DND-41 (cell line): ENCODE results near the gene ANKRD31.

Experiments
- CTCF ChIP-seq: IDR thresholded peaks from 2 replicates; pipeline ENCODE4 v1.5.1; 2012; ENCODE audit warnings: borderline replicate concordance, low read length, moderate library complexity, mild to moderate bottlenecking; ENCODE audit not compliant: poor library complexity, severe bottlenecking; ENCODE audit errors: extremely low read depth
- EZH2 ChIP-seq: IDR thresholded peaks from 3 replicates; pipeline ENCODE4 v1.6.1; 2012; ENCODE audit warnings: borderline replicate concordance, low read depth, mild to moderate bottlenecking, moderate library complexity, low read length, inconsistent platforms; ENCODE audit not compliant: severe bottlenecking

DNA sequence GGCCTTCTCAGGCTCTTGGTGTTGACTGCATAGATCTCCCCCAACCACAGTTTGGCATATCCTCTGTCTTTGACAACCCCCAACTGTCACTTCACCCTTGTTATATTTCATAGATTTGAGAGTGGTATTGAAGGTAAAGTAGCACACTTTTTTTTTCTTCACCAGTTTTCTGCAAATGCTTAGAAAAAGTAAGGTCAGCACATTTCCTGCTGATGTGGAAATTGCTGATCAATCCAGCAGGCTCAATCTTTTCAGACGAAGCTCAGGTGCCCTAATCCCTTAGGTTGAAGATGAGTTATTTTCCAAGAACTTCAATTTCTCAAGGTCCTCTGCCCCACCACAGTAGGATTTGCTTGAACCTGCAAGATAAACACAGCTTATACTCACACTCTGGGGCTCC is 38.5 kb upstream of the ANKRD31 start:
- TF ChIP-seq CTCF = no peak
- TF ChIP-seq EZH2 = no peak
